GM18870 (cell line): ENCODE measurements around the gene KRT8.
"Not testable (repeated sequence)": the region's sequence is repeated elsewhere in the genome, so short reads cannot be mapped to it uniquely, and the experiment has no call there.

Experiments used
- ATAC-seq: cut with Tn5 transposase; IDR thresholded peaks from one replicate; pipeline ENCODE4 v1.9.1; 2021; ENCODE audit warnings: moderate library complexity; ENCODE audit not compliant: unreplicated experiment

KRT8 gene

DNA sequence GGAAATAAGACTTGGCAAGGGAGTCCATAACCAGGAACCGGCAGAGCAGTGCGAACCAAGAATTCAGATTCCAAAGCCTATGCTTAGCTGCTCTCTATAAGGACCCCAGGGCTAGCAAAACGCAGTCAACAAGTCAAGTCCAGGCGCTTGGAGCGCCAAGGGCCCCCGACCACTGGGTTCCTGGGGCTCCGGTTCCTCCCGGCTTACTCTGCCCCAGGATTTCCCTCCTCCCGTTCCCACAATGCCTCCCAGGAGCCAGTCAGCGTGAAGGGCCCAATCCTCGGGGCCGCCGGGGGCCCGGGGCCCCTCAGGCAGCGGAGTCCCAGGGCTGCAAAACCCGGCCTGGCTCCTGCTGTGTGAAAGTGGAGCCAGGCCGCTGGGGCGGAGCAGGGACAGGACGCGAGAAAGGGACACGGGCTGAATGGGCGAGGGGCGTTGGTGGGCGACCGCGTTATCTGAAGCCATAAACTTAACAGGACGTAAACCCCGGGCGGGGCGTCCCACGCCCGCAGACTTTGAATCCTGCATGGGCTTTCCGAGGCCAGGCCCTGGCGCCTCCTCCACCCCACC lies 1.5 kb downstream of the KRT8 start:
- no peak for ATAC-seq

- no peak for ATAC-seq
Measured at GRCh38 chr12:52901715-52902541, 2.9 kb downstream of the KRT8 start.

GRCh38 chr12:52900896-52901714 lies 3.8 kb downstream of the KRT8 start:
- no peak for ATAC-seq

- ATAC-seq = no peak
Measured at GRCh38 chr12:52900166-52900895, 4.5 kb downstream of the KRT8 start.

- ATAC-seq = no peak
Measured at GRCh38 chr12:52899338-52900035, 5.4 kb downstream of the KRT8 start.

- no peak for ATAC-seq
Measured at GRCh38 chr12:52896190-52897100, 8.4 kb downstream of the KRT8 start.

- ATAC-seq = no peak
Measured at GRCh38 chr12:52895726-52896189, 9.1 kb downstream of the KRT8 start.

DNA sequence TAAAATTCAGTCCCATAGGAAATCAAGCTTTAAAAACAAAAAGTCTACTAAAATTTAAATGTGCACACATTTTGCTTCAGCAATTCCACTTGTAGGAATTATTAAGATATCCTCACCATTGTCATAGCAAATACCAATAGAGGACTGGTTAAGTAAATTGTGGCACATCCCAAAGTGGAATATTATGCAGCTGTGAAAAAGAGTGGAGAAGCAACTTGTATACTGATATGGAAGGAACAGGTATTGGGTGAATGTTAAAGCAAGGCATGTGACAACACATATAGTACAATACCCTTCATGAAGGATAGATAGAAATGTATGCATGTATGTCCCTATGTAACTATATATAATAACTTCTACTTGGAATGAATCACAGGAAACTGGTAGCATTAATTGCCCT lies 11.9 kb downstream of the KRT8 start:
- no peak for ATAC-seq

DNA sequence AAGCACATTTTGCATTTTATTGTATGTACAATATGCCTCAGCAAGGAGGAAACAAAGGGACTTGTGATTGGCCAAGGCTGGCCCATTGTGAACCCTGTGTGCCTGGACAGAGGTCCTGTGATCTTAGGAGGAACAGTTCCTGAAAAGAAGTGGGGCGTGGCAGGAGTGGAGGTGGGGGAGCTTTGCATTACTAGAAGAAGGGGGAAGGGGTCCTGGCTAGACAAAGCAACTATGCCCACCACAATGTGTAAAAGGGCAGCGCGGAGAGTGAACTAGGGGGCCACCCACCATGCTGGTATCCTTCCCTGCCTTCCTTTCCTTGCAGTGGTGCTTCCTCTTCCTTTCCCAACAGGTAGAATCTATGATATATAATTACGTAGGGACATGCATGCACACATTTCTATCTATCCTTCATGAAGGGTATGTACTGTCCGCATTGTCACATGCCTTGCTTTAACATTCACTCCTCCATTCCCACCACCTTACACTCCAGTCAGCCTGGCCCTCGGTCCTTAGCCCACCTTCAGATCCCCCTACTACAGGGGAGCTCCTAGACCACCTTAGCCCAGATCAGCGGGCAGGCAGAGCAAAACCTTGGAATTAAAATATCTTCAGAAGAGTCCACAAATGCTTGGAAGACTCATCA lies 12.5 kb downstream of the KRT8 start:
- no peak for ATAC-seq

GRCh38 chr12:52891044-52891443 lies 13.8 kb downstream of the KRT8 start:
- ATAC-seq = no peak

GRCh38 chr12:52890417-52890816 lies 14.5 kb downstream of the KRT8 start:
- no peak for ATAC-seq

- ATAC-seq = no peak
Measured at GRCh38 chr12:52884526-52885293, 20.2 kb downstream of the KRT8 start.

- ATAC-seq = not testable (repeated sequence)
Measured at GRCh38 chr12:52880499-52880898, 24.4 kb downstream of the KRT8 start.

DNA sequence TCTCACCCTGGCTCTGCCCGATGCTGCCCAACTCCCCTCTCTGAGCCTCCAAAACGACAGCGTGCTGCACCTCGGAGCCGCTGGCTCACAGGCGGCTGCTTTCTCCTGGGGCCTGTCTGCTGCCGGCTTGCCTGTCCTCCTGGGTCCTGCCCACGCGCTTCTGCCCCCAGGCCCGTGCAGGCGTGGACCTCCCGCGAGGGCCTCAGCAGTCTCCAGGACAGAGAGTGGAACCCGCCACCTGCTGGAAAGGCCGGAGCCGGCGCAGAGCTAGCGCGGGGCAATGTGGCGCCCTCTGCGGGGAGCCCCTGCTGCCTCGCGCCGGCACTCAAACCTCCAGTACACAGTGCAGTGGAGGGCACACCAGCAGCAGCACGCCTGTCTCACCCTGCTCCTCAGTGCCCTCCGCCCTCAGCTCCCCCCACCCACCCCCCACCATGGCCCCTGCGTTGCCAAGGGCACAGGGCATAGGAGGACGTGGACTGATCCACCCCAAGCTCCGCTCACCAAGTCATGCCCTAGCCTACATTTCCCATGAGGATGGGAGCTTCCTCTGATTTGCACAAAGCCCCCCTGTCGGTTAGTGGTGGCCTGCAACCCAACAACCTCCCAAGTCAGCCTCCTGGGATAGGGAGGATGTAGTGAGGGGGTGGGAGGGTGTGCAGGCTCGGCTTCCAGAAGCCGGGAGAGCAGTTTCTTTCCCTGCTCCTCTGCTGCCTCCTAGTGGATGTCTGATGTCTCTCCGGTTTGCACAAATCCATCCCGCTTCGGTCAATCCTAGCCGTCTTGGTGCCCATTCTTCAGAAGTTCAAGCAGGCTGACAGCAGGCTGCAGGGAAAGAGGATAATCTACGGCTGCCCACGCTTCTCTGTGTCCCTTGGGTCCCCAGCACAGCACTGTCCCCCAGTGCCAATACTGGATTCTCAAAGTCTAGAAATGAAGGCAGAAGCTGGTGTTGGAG lies 25.2 kb downstream of the KRT8 start:
- ATAC-seq = no peak

DNA sequence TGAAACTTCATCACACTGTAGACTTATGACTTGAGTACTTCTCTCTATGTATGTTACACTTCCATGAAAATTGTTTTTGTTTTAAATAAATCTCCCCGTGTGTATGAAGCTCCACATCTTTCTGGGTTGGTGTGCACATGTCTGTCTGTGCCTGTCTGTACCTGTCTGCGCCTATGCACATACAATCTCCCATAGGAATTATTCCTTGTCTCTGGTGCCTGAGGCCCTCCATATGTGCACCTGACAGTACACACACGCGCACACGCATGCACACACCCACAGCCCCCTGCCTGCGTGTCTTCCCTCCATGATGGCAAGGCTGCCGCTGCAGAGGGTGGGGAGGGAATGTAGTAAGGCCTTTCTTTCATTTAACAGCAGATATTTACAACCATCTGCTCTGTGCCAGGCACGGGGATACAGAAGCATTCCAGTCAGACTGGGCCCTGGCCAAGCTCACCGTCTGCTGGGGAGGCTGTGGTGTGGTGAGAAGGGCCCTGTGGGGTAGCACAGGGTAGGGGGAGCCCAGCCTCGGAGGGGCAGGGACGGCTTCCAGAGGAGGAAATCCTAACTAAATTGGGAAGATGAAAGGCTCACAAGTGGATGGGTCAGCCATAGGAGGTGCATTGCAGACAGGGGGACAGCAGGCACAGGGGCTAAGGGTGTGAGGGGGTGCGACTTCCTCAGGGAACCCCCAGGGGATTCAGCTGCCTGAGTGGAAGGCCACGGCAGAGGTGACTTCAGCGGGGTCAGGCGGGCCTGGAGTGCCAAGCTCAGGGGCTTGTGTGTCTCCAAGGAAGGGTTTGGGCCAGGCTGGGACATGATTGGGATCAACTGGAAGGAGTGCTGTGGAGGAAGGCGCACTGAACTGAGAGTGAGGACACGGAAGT lies 26.1 kb downstream of the KRT8 start:
- no peak for ATAC-seq

GRCh38 chr12:52877242-52877641 lies 27.6 kb downstream of the KRT8 start:
- ATAC-seq = no peak
